Activated CD4-positive, alpha-beta T cell treated with anti-CD3 and anti-CD28 coated beads, Interleukin-2, Interleukin-6, amounts not matched to agents 100 ng/mL and 50 ng/mL, durations not matched to agents 16 hours and 8 hours (primary cell): ENCODE results near the gene MMP14.

Experiments used
- DNase-seq: peaks from one replicate; pipeline ENCODE4 v3.0.0-alpha.2; 2020

Gene MMP14

GRCh38 chr14:22861651-22862050 is 25.3 kb downstream of the MMP14 start:
- no peak for DNase-seq

- DNase-seq, result no peak
Observed at GRCh38 chr14:22864979-22865378, 28.6 kb downstream of the MMP14 start.

- peak; percentile 16 for DNase-seq
Observed at GRCh38 chr14:22865424-22866405, 29.3 kb downstream of the MMP14 start.

- DNase-seq, result no peak
Observed at GRCh38 chr14:22866874-22867273, 30.5 kb downstream of the MMP14 start.

GRCh38 chr14:22870811-22871223 is 34.4 kb downstream of the MMP14 start:
- DNase-seq, result no peak

- DNase-seq, result peak; percentile 89
Observed at GRCh38 chr14:22871224-22872032, 35.0 kb downstream of the MMP14 start, which contains the start of gene LRP10. Gene LRP10, plus strand, starts transcription at chr14:22871740. Its CDS starts 564 bp downstream, at chr14:22872304.

GRCh38 chr14:22872033-22872832 is 35.8 kb downstream of the MMP14 start:
- DNase-seq, result peak; percentile 84

- no peak for DNase-seq
Observed at GRCh38 chr14:22872833-22873520, 36.6 kb downstream of the MMP14 start.

GRCh38 chr14:22875003-22875747 is 38.8 kb downstream of the MMP14 start:
- no peak for DNase-seq

GRCh38 chr14:22875748-22876319 is 39.4 kb downstream of the MMP14 start:
- no peak for DNase-seq

- no peak for DNase-seq
Observed at GRCh38 chr14:22877000-22877501, 40.7 kb downstream of the MMP14 start.

- no peak for DNase-seq
Observed at GRCh38 chr14:22878271-22879246, 42.2 kb downstream of the MMP14 start.

GRCh38 chr14:22882064-22882463 is 45.7 kb downstream of the MMP14 start:
- DNase-seq, result no peak

- no peak for DNase-seq
Observed at GRCh38 chr14:22882529-22883172, 46.3 kb downstream of the MMP14 start.

GRCh38 chr14:22883173-22883976 is 47.0 kb downstream of the MMP14 start, which contains the start of gene REM2:
Gene REM2, plus strand, starts transcription at chr14:22883222. Its CDS starts 66 bp downstream, at chr14:22883288.
- no peak for DNase-seq

GRCh38 chr14:22884076-22884737 is 47.8 kb downstream of the MMP14 start:
- no peak for DNase-seq
